ENCODE results near the gene STXBP6.

DNA sequence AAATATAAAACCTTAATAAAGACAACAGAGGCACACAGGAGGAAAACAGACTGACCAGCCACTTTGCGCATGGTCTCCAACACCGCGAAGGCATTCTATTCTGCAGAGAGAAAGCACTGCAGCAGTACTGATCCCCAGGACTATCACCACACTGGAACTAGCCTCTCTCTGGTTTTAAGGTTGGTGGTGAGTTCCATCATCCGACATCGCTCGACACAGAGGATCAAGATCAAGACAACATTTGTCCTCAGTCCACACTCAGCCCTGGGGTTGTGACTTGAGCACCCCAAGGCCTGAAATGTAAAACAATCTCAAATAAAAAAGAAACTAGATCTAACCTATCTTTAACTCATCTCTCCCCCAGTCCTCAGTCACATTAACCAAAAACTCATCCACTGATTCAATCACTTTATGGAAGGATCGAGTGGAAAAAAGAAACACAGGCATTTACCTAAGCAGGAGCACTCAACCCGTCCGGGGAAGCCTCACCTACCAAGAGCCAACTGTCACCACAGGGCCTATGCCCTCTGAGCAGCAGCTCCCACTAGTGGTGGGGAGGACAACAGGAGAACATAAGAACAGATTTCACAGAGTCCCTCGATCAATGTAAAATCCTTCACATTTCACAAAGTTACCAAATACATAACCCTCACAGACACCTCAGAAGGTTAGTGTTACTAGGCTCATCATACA is 17.7 kb downstream of the STXBP6 start:
- TF ChIP-seq, protein P1, sequence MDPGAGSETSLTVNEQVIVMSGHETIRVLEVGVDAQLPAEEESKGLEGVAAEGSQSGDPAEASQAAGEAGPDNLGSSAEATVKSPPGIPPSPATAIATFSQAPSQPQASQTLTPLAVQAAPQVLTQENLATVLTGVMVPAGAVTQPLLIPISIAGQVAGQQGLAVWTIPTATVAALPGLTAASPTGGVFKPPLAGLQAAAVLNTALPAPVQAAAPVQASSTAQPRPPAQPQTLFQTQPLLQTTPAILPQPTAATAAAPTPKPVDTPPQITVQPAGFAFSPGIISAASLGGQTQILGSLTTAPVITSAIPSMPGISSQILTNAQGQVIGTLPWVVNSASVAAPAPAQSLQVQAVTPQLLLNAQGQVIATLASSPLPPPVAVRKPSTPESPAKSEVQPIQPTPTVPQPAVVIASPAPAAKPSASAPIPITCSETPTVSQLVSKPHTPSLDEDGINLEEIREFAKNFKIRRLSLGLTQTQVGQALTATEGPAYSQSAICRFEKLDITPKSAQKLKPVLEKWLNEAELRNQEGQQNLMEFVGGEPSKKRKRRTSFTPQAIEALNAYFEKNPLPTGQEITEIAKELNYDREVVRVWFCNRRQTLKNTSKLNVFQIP (CRISPR knock-in tag; IDR thresholded peaks at IDR 0.05; ENCODE audit: borderline replicate concordance, low read depth): no peak
- TF ChIP-seq OSR1 (CRISPR knock-in tag; IDR thresholded peaks at IDR 0.05) (no peak), ARNTL (CRISPR knock-in tag; IDR thresholded peaks at IDR 0.05; ENCODE audit: borderline replicate concordance, low read depth) (no peak), CSDC2 (CRISPR knock-in tag; IDR thresholded peaks at IDR 0.05) (no peak), PPARA (CRISPR knock-in tag; IDR thresholded peaks at IDR 0.05; ENCODE audit: borderline replicate concordance) (no peak)
